HG03025 (cell line): ENCODE data around the gene TK1.

Experiments used
- ATAC-seq: cut with Tn5 transposase; IDR thresholded peaks from one replicate; pipeline ENCODE4 v1.9.1; 2021; ENCODE audit warnings: mild to moderate bottlenecking, moderate library complexity; ENCODE audit not compliant: unreplicated experiment, low FRiP score

The TK1 gene

DNA sequence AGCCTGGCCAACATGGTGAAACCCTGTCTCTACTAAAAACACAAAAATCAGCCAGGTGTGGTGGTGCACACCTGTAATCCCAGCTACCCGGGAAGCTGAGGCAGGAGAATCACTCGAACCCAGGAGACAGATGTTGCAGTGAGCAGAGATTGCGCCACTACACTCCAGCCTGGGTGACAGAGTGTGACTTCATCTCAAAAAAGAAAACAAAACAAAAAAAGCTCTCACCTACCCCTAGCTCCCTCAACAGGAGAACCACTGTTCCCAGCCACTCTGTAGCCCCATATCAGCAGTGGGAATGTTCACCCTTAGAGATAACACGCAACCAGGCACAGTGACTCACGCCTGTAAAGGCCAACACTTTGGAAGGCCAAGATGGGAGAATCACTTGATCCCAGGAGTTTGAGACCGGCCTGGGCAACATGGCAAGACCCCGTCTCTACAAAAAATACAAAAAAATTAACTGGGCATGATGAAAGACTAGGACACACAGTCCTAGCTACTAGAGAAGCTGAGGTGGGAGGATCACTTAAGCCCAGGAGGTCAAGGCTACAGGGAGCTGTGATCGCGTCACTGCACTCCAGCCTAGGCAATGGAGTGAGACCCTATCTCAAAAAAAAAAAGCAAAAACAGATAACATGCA is 50.9 kb downstream of the TK1 start:
- no peak for ATAC-seq

DNA sequence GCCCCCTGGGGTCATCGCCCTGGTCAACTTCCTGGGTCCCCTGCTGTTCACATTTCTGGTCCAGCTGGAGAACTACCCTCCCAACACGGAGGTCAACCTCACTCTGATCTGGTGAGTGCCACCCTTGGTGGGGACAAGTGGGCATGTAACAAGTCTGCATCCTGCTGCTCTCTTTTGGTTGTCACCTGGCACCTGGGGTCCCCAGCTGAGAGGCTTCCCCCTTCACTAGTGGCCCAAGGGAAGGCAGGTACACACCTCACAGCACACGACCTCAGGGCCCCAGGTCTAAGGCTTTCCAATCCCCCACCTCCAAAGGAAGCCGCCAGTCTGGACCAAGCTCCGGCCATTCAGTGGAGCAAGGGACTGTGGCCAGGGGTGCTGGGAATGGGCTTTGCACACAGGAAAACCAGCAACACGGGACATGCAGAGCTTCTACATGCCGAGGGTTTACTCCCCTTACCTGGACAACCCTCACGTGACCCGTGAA is 51.9 kb downstream of the TK1 start:
- no peak for ATAC-seq

DNA sequence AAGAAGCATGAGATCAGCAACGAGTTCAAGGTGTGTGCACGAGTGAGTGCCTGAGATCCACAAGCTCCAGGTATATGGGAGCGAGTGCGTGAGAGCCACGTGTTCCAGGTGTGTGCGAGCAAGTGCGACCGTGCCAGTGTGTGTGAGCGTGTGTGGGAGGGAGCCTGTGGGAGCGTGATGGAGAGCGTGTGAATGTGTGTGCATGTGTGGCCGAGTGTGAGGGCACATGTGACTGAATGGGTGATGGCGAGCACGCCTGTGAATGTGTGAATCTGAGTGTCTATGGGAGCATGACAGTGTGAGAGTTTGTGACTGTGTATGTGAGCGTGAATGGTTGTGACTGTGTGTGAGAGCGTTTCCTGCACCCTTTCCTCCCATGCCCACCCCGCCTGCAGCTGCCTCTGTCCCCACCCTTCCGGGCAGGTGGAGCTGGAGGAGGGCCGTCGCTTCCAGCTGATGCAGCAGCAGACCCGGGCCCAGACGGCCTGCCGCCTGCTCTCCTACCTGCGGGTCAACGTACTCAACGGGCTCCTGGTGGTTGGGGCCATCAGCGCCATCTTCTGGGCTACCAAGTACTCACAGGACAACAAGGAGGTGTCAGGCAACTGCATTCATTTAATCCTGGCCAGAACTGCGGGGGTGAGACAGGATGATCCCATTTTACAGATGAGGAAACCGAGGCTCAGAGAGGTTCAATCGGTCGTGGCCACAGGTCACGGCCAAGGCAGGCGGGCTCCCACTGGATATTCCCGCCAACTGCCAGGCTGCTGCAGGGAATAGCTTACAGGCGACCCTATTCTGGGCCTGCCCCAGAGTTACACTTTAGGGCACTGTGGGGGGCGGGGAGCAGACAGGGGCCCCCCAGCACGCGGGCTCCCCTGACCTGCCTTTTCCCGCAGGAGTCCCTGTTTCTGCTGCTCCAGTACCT is 52.6 kb downstream of the TK1 start:
- ATAC-seq = no peak

DNA sequence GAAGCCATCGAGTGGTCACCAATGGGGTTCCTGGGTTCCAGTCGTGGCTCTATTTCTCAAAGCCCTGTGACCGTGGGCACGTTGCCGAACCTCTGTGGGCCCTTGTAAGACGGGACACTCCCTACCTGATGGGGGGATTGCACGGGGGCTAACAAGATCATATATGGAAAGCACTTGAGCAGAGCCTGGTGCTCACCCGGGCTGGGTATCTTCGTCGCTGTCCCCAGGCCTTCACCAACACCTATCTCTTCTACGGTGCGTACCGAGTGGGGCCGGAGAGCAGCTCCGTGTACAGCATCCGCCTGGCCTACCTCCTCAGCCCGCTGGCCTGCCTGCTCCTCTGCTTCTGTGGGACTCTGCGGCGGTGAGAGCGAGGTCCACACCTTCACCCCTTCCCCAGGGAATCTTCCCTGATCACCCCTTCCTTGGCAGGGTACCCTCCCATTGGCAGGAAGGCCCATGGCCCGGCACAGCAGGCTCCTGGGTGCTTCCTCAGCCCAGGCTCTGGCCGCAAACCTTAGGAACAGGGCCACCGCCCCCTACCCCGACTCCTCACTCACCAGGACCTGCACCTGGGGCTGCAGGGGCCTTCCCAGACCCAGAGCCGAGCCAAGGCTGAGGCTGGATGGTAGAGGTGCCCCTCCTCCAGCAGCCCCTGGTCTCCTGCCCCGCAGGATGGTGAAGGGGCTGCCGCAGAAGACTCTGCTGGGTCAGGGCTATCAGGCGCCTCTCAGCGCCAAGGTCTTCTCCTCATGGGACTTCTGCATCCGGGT is 53.5 kb downstream of the TK1 start:
- no peak for ATAC-seq

DNA sequence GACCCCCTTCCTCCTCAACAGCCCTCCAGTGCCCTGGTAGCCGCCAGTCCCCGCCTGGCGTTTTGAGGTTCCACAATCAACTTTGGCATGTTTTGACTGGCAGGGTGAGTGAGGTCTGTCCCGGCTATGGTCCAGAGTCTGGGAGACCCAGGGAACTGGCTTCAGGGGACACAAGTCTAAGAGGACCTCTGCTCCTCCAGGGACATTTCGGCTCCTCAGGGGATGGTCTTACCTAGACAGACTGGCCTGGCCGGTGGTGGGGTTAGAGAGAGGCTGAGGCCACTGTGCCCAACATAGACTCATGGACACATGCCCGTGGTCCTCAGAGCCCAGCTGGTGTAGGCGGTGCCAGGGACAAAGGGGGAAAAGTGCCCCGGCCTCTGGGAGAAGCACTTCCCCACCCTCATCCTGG is 54.1 kb downstream of the TK1 start:
- no peak for ATAC-seq

DNA sequence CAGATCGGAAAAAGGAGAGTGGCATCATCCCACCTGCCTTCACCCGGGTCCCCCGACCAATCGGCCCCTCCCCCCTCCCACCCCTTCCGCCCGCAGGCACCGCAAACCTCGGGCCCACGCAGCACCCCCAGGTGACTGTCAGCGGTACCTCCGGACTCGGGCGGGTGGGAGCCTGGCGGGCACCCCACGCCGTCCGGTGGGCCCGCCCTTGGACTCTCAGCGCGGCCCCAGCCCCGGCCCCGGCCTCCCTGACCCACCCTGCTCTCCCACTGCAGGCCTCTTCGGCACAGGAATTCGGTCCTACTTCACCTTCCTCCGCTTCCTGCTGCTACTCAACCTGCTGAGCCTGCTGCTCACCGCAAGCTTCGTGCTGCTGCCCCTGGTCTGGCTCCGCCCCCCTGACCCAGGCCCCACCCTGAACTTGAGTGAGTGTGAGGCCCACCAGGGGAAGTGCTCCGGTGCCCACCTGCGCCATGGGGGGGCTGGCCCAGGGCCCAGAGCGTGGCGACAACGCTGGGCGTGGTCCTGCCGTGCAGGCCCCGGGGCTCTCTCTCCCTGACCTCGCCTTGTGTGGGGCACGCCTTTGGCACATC is 54.7 kb downstream of the TK1 start:
- ATAC-seq = no peak

DNA sequence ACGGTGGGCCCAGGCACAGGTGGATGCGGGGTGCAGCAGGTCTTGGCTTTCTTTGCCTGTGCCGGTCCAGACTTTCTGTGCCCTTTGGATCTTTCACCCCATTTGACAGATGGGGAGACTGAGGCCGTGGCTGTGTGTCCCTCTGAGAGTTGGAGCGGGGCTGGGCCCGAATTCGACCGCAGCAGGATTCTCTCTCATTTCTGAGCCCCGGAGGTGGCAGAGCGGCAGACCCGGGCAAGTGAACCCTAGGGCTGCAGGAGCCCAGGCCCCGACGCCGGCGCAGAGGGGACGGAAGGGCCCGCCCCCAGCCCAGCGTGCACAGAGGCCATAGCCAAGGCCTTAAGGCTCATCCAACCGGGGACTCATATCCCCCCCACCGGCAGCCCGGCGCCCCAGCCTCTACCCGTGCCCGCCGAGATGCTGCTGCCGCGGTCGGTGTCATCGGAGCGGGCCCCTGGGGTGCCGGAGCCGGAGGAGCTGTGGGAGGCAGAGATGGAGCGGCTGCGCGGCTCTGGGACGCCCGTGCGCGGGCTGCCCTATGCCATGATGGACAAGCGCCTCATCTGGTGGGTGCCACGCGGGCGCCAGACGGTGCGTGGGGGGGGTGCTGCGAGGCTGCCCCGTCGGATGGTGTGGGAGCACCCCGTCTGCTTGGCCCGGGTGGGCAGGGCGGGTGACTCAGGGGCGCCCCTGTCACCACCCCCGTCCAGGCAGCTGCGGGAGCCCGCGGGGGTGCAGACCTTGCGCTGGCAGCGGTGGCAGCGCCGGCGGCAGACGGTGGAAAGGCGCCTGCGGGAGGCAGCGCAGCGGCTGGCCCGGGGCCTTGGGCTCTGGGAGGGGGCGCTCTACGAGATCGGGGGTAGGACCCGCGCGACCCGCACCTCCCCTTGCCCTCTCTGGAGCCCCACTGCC is 55.4 kb downstream of the TK1 start:
- no peak for ATAC-seq

DNA sequence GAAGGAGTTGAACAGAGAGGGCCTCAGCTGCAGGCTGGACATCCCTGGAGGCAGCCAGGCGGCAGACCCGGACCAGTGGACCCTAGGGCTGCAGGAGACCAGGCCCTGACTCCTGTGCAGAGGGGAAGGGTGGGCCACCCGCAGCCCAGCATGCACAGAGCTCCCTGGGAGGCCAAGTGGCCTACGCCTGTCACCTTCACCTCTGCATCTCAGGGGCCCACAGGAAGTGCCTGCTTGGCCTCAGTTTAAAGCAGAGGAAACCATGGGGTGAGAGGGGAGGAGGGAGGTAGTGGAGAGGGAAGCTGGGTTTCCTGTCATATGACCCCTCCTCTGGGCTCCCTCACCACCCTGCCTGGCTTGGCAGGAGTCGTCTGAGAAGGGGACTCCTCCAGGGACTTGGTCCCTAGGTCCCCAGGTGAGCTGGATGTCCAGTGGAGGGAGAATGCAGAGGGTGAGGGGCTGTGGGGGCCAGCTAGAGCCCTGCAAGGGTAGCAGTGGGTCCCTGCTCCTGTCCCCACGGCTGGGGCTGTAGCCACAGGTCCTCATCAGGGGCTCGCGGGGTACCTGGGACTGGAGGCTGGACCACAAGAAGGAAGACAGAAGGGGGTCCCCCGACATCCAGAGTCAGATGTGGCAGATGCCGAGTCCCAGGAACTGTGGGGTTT is 56.3 kb downstream of the TK1 start, which contains the start of gene TMC8:
Gene TMC8, plus strand, starts transcription at position 335 of the 665 bp plus-strand sequence. CDS start 818 bp downstream, outside the sequence.
- no peak for ATAC-seq

DNA sequence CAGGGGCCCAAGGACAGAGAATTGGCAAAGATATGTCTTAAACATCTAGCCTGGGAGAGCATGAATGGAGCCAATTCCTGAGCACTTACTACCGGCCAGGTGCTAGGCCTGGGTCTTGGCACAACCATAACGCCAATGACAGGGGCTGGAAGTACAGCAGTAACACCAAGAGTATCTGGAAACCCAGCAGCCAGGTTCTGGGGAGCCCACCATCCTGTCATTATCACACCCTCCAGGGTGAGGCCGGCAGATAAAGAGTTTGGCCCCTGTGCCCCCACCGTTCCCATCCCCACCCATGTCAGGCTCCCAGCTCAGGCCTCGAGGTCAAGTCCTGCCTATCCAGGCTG is 56.8 kb downstream of the TK1 start:
- ATAC-seq = no peak

DNA sequence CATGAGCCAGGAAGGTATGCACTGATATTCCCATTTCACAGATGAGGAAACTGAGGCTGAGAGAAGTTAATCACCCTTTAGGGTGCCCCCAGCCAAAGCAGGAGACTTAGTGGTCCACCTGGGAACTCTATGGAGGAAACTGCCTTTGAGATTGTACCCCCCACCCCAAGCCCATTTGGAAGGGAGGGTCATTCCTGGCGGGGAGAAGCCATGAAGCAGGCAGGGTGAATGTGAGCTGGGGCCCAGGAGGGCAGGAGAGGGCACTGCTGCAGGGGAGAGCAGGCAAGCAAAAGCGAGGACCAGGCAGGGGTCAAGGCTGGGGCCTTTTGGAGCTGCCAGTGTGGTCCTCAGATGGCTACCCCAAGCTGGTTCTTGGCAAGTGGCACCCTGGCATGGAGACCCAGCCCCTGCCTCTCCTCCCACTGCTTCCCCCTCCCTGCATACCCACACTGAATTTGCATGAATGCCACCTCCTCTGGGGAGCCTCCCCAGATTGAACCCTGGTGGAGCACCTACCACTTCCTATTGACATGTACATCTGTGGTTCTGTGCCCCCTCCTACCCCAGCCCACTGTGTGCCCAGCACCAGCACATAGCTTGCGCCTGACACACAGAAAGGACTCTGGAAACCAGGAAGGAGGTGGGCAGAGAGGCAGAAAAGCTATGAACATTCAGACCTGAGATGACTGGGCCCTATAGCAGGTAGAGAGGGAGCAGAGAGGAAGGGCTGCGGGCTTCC is 57.3 kb downstream of the TK1 start:
- no peak for ATAC-seq

DNA sequence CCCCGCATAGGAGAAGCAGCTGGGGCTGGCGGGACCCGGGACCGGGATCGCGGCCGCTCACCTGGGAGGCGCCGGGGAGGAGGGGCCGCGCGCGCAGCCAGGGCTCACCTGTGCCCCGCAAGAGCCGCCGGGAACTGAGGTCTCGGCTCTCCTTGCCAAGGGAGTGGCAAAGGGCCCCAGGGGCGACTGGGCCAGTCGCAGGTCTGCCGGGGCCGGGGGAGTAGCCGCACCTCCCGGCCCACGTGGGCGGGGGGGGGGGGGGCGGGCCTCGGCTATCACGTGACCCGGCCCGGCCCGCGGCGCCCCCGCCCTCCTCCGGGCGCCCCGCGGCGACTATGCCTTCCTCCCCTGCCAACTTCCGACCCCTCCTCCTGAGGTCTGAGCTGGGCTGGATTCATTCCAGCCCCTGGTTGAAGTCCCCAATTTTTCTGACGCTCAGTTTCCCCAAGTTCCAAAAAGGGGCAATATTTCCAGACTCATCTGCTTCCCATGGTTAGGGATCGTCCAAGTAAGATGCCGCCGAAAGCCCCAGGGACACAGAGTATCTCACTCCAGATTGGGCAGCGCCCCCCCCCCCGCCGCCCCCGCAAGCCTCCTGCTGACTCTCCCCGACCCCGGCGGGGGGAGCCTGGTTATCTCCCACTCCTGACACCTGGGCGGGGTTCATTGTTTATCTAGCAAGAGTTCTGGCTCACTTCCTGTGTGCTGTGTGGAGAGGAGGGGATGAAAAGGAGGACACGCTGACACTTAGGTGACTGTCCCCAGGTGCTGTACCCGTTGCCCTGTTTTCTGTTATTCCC is 58.1 kb downstream of the TK1 start, which contains the start of gene TMC6:
Gene TMC6, minus strand, starts transcription at position 205 of the 800 bp plus-strand sequence. CDS start 1,923 bp downstream, outside the sequence.
- no peak for ATAC-seq

DNA sequence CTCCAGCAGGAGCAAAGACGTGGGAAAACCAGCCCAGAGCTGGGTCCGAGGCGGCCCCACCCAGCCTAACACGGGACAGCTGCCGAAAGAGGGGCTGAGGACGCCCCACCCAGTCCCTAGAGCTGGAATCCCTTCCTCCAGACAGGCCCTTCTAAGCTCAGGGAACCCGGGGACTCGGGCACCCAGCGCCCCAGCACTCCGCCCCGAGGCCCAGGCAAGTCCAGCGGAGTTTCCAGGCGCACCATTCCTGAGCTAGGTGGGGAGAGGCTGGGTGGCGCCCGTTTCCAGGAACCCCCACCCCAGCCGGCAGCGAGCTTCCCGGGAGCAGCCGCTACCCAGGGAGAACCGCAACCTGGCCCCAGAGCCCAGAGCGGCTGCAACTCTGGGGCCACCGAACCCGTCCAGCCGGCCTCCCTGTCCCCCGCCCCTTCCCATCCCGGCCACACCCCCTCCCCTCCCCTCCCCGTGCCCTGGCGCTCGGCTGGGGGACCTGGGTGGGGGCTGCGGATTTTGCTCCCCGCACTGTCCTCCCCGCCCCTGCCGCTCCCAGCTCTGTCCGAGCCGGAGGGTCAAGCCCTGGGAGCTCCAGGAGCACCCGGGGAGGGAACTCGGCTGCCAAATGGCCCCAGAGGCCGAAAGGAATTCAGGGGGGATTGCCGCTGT is 58.8 kb downstream of the TK1 start:
- ATAC-seq = no peak

DNA sequence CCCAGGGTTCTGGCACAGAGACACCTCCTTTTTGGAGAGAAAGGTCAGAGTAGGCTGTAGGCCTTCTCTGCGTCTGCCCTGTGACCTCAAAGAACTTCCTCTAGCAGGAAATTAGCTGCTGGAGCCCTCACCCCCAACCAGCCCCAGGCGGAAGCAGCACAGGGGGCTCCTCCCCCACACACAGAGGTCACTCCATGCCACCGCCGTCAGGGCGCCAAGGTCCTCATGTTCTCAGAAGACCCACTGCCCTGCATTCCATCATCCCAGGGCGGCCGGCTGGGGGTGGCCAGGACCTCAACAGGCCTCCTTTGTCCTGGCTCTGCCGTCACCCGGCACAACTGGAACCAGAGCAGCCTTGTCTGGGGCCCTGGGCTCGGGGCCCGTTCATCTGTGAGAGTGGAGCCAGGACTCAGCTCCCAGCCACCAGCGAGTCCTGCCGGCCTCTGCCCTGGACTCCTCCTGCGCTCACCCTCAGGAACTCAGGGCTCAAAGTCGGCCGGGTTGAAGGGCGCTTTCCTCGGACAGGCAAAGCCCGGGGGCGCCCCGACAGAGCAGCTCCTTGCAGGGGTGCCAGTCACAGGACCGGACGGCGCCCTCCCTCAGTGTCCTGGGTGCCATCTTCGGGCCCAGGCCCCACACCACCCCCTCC is 59.5 kb downstream of the TK1 start:
- ATAC-seq = no peak

DNA sequence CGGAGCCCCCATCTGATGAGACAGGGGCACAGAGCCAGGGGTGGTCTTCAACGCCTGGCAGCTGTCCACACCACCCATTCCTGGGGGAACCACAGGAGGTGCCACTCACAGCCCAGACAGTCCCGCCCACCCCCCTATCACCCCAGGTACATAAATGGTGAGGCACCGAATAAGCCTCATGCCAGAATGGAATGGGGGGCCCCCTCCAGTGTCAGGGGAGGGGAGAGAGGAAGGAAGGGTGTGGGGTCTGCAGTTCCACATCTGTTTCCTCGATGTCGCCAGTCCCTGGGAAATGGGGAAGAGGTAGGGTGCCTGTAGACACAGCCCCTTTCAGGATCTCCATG is 60.0 kb downstream of the TK1 start:
- ATAC-seq = no peak

DNA sequence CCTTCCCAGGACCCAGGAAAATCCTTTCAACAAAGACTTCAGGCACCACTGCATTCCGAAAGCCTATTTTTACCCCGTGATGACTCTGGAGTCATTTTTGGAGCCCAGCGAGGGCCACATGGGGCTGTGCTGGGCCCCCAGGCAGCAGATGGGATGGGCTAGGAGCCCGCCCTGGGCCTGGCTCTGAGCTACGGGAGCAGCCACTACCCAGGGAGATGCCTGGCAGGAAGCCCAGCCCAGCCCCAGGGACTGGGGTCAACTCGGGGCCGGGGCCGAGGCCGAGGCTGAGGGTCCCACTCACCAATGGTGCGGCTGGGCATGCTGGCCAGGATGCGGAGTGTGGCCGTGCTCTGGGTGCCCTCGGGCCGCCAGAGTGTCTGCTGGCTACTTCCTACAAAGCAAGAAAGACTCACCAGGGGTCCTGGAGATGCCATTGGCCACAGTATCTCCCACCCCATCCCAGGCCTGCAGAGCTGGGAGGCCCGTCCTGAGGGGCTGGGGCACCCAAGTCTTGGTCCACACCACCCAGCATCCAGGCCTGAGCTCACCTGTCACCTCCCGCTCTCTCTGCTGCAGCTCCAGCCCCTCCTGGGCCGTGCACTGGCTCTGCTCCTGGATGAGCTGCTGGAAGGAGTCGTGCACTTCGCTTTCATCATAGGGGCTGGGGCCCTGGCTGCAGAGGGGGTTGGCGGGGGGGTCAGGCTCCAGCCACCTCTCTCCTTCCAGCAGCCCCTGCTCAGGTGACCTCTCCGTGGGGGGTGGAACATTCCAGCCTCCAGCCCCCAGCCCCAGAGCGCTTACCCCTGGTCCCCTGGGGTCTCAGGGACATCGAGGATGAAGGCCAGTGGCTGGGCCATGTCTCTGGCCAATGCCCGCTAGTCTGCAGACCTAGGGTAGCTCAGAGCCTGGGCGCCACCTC is 60.6 kb downstream of the TK1 start:
- ATAC-seq = no peak
